ENCODE results near the gene ACP7.
A peak's percentile ranks its signal among the peaks of the same experiment; 100 is the strongest.

The ACP7 gene

DNA sequence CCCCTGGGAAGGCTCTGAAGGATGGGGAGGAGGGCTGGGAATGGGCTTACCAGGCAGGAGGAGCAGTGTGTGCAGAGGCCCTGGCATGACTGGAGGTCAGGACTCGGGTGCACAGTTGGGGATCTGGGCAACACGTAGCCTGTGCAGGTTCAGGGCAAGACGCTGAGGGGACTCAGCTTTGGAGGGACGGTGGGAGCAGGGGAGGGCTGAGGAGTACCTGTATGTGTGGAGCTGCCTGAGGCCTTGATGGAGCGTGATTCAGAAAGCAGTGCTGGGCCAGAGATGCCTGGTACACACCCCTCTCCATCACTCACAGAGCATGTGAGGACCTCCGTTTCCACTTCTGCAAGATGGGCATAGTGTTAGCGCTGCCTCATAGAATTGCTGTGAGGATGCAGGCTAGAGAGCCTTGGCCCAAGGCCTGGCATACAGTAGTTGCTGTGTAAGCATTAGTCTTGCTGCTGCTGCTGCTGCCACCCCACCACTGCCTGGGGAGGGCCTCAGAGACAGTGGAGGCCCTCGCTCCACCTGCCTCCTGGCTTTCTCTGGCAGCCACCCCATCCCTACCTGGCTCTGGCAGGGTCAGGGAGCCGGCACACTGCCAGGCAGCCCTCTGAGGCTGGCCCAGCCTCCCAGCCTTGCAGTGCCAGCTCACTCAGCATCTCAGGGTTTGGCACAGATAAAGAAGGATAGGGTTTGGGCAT lies 43.8 kb downstream of the ACP7 start:
- FAIRE-seq = no peak
- TF ChIP-seq POLR2A (IDR thresholded peaks at IDR 0.05; ENCODE audit: low read depth, low read length) (no peak), POLR2AphosphoS5 (IDR thresholded peaks at IDR 0.05; ENCODE audit: low read depth, low read length) (no peak), TAF1 (IDR thresholded peaks at IDR 0.05; ENCODE audit: borderline replicate concordance, low read depth, low read length) (no peak)
- DNase-seq (ENCODE audit: insufficient read length) = no peak

GRCh38 chr19:39128516-39129079 lies 44.4 kb downstream of the ACP7 start:
- TF ChIP-seq TAF1 (IDR thresholded peaks at IDR 0.05; ENCODE audit: borderline replicate concordance, low read depth, low read length) (no peak), POLR2AphosphoS5 (IDR thresholded peaks at IDR 0.05; ENCODE audit: low read depth, low read length) (no peak), POLR2A (IDR thresholded peaks at IDR 0.05; ENCODE audit: low read depth, low read length) (no peak)
- DNase-seq (ENCODE audit: insufficient read length) (no peak), FAIRE-seq (no peak)

DNA sequence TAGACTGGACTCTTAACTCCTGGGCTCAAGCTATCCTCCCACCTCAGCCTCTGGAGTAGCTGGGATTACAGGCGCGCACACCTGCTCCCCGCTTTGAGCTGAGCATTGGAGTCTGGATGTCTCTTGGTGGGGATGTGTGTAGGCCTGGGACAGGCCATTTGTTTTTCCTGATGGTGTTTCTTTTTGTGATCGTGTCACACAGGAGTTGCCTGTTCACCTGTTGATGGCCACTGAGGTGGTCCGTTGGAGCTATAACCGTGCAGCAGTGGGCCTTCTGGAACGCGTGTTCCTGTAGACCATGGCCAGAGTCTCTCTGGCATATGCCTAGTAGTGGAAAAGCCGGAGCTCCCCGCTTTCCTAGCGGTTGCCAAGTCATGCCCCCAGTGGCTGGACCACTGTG lies 44.9 kb downstream of the ACP7 start:
- no peak for FAIRE-seq
- TF ChIP-seq TAF1 (IDR thresholded peaks at IDR 0.05; ENCODE audit: borderline replicate concordance, low read depth, low read length) (no peak), POLR2A (IDR thresholded peaks at IDR 0.05; ENCODE audit: low read depth, low read length) (no peak)
- DNase-seq (ENCODE audit: insufficient read length) = no peak

DNA sequence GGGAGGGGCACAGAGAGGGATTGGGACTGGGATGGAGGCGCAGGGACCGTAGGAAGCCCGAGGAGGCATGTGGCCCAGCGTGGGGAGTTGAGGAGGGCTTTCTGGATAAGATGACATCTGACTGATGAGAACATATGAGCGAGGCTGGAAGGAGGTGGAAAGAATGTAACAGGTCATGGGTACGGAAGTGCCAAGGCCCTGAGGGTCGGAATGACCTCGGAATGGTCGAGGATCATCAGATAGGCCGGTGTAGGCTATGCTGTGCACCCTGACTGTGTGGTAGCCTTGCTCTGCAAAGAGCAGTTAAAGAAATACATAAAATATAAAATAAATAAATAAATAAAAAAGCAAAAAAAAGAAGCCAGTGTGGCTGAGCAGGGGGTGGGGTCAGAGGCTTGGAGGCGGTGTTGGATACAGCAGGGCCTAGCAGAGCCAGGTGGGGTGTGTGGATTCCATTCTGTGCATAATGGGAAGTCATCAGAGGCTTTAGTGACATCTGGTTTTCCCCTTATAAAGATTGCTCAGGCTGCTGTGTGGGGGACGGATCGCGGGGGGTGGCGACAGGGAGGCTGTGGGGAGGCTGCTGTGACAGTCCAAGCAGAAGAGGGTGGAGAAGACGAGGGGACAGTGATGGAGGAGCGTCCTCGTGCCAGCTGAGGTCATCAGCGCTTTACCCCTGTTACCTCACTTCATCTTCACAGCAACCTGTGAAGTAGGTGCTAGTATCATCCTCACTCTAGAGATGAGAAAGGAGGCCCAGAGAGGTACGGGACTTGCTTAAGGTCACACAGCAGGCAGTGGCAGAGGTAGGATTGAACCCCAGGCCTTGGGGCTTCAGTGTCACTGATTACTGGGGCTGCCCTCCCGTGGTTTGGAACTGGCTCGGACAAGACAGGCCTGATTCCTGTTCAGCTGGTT lies 46.4 kb downstream of the ACP7 start:
- DNase-seq (ENCODE audit: insufficient read length) = no peak
- TF ChIP-seq TAF1 (IDR thresholded peaks at IDR 0.05; ENCODE audit: borderline replicate concordance, low read depth, low read length) = no peak
- FAIRE-seq = no peak

- TF ChIP-seq TAF1 (IDR thresholded peaks at IDR 0.05; ENCODE audit: borderline replicate concordance, low read depth, low read length) (no peak), POLR2AphosphoS5 (IDR thresholded peaks at IDR 0.05; ENCODE audit: low read depth, low read length) (no peak), POLR2A (IDR thresholded peaks at IDR 0.05; ENCODE audit: low read depth, low read length) (no peak)
- DNase-seq (ENCODE audit: insufficient read length) (no peak), FAIRE-seq (peak; percentile 14)
These were observed 47.1 kb downstream of the ACP7 start for GRCh38 chr19:39131255-39131755.

DNA sequence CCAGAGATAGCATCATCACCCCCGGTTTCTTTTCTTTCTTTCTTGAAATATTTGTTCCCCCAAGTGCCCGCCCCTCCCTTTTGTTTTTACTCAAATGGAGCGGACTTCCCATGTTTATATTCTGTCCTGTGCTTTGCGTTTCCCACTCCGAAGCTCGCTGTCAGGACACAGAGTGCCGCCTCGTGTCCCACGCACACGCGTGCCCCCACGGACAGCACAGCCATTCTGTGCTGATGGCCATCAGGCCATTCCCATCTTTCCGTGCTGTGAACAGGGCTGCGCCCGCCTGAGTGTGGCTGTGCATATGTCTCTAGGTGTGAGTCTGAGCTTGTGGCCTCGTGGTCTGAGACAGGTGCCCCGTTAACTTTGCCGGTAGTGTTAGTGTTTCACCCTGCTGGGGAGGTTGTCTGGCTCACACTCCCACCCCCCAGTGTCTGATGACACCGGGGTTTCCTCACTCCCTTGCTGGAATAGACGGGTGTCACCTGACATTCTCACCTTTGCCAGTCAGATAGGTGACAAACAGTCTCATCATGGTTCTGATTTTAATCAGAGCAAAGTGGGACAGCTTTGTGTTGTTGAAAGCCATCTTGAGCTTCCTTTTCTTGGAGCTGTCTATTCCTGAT lies 48.3 kb downstream of the ACP7 start:
- FAIRE-seq (no peak), DNase-seq (ENCODE audit: insufficient read length) (no peak)
- TF ChIP-seq TAF1 (IDR thresholded peaks at IDR 0.05; ENCODE audit: borderline replicate concordance, low read depth, low read length) = no peak
- no peak for TF ChIP-seq POLR2AphosphoS5 (IDR thresholded peaks at IDR 0.05; ENCODE audit: low read depth, low read length)
- no peak for TF ChIP-seq POLR2A (IDR thresholded peaks at IDR 0.05; ENCODE audit: low read depth, low read length)

DNA sequence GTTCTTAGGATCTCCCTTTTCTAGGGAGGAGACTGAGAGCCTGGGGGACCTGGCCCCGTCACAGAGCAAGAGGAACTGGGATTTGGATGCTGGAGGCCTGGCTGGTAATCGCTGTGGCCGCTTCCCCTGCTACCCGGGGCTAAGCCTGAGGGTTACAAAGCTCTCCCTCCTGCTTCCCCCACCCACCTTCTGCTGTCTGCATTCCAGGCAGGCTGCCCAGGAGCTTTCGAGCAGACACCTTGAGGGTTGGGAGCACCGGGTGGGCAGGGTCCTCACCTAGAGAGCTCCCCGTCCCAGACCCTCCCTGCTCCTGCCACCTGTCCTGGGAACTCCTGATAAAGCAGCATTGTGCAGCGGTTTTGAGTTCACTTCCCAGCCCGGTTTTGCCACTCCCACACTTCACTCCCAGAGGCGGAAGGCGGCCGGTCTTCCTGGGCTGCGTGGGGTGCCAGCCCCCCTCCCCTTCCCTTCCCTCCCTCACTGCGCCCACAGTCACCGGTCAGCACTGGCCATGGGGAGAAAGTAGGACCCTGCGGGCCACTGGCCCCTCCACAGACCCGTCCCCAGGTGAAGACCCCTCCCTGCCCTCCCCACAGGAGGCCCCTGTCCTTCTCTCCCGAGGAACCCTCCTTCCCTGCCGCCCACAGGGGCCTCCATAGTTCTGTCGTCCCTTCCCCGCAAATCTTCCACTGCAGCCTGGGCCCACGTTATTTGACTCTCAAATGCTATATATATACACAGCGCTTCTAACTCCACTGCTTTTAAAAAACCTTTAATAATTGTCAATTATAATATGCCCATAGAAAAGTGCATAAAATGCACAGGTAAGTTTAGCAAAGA lies 49.5 kb downstream of the ACP7 start:
- TF ChIP-seq TAF1 (IDR thresholded peaks at IDR 0.05; ENCODE audit: borderline replicate concordance, low read depth, low read length) (no peak), POLR2A (IDR thresholded peaks at IDR 0.05; ENCODE audit: low read depth, low read length) (no peak), POLR2AphosphoS5 (IDR thresholded peaks at IDR 0.05; ENCODE audit: low read depth, low read length) (no peak)
- no peak for DNase-seq (ENCODE audit: insufficient read length)
- no peak for FAIRE-seq

GRCh38 chr19:39135701-39136100 lies 51.5 kb downstream of the ACP7 start:
- DNase-seq (ENCODE audit: insufficient read length) (no peak), FAIRE-seq (no peak)
- no peak for TF ChIP-seq TAF1 (IDR thresholded peaks at IDR 0.05; ENCODE audit: borderline replicate concordance, low read depth, low read length)
- TF ChIP-seq POLR2AphosphoS5 (IDR thresholded peaks at IDR 0.05; ENCODE audit: low read depth, low read length) = no peak
- TF ChIP-seq POLR2A (IDR thresholded peaks at IDR 0.05; ENCODE audit: low read depth, low read length) = no peak

- DNase-seq (ENCODE audit: insufficient read length) = no peak
- TF ChIP-seq POLR2AphosphoS5 (IDR thresholded peaks at IDR 0.05; ENCODE audit: low read depth, low read length) (no peak), TAF1 (IDR thresholded peaks at IDR 0.05; ENCODE audit: borderline replicate concordance, low read depth, low read length) (no peak), POLR2A (IDR thresholded peaks at IDR 0.05; ENCODE audit: low read depth, low read length) (no peak)
- FAIRE-seq = no peak
These were observed 52.2 kb downstream of the ACP7 start for GRCh38 chr19:39136225-39136940.

- DNase-seq (ENCODE audit: insufficient read length) = no peak
- FAIRE-seq = no peak
- TF ChIP-seq TAF1 (IDR thresholded peaks at IDR 0.05; ENCODE audit: borderline replicate concordance, low read depth, low read length) (no peak), POLR2A (IDR thresholded peaks at IDR 0.05; ENCODE audit: low read depth, low read length) (no peak), POLR2AphosphoS5 (IDR thresholded peaks at IDR 0.05; ENCODE audit: low read depth, low read length) (no peak)
These were observed 53.0 kb downstream of the ACP7 start for GRCh38 chr19:39137131-39137530.

All from GM12892 (cell line).